Kidney epithelial cell (primary cell): ENCODE results near the gene MYL1. TPM values are rescaled to one million over a fixed set of nuclear protein-coding genes. Genes with fewer than 3 reads are reported as not detected.

ENCODE experiments used
- DNase-seq: peaks from one replicate; pipeline ENCODE4 v3.0.0-alpha.2; 2010; ENCODE audit warnings: low read depth
- H3K27me3 ChIP-seq: 2 replicates; pipeline ENCODE4 v1.6.0; 2011; ENCODE audit warnings: low read length; ENCODE audit not compliant: control insufficient read depth, insufficient read depth
- H3K36me3 ChIP-seq: 2 replicates; pipeline ENCODE4 v1.5.1; 2011; ENCODE audit warnings: low read length; ENCODE audit not compliant: control insufficient read depth, insufficient read depth
- H3K4me3 ChIP-seq: 2 replicates; pipeline ENCODE4 v1.5.1; 2011; ENCODE audit warnings: low read depth, mild to moderate bottlenecking, control low read depth, low read length
- CTCF ChIP-seq: IDR thresholded peaks from 2 replicates; pipeline ENCODE4 v1.5.1; 2011; ENCODE audit warnings: mild to moderate bottlenecking, moderate library complexity, low read length, control low read depth, inconsistent platforms; ENCODE audit not compliant: insufficient read depth, poor library complexity, severe bottlenecking
- total RNA-seq: library from RNA; depleted of rRNA; stranded (reverse); fragments of >200 nt; gene quantifications from 2 replicates; pipeline ENCODE4 v1.2.3, GENCODE V29; 2015

MYL1 gene
- total RNA-seq, 1 donor from 2014 or later, result not detected

DNA sequence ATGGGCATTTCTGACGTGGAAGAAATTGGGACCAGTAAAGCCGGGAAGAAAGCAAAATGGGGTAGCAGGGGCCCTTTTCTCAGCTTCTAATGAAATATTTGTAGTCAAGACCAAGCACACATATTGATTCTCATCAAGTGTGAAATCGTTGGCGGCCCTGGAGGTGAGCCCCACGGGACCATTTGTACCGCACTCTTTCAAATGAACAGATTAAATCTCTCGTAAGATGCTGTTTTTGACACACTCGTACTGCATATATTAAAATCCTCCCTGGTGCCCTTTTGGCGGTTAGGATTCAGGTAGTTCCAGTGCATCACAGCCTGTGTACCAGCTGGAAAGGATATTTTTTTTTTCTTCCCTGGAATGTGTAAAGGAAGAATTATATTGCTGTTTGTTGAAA lies 9.9 kb upstream of the MYL1 start:
- Histone ChIP-seq H3K4me3 (no peak overlapping the region), H3K27me3 (no peaks in the 10 kb centered on the region), H3K36me3 (no peaks in the 10 kb centered on the region)
- no peak for TF ChIP-seq CTCF
- DNase-seq, result no peak

- Histone ChIP-seq H3K36me3 (no peaks in the 10 kb centered on the region), H3K4me3 (no peak overlapping the region), H3K27me3 (no peaks in the 10 kb centered on the region)
- no peak for DNase-seq
- no peak for TF ChIP-seq CTCF
These were observed 9.5 kb upstream of the MYL1 start for GRCh38 chr2:210324458-210324857.

GRCh38 chr2:210323003-210323402 lies 8.0 kb upstream of the MYL1 start:
- Histone ChIP-seq H3K4me3 (no peak overlapping the region), H3K36me3 (no peaks in the 10 kb centered on the region), H3K27me3 (no peaks in the 10 kb centered on the region)
- no peak for TF ChIP-seq CTCF
- no peak for DNase-seq

- peak; percentile 5 for DNase-seq
These were observed 3.9 kb upstream of the MYL1 start for GRCh38 chr2:210318891-210319290.

DNA sequence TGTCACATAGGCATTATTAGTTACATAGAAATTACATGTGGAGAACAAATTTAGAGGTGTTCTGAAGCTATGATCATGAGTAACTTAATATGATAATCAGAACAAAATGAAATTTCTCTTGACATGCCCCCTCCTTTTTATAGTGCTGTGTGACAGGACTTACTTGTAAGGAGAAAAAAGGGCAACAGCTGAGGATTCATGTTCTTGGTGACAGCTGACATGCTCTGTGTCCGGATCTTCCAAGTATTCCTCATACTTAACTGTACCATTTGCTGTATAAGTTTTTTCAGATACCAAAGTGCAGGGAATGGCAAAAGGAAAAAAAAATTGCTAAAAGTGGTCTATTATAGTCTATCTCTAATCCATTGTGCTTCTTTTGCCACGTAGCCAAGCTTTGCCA lies 3.5 kb upstream of the MYL1 start:
- Histone ChIP-seq H3K27me3 (no peaks in the 10 kb centered on the region), H3K4me3 (no peak overlapping the region), H3K36me3 (no peaks in the 10 kb centered on the region)
- TF ChIP-seq CTCF, result no peak
- DNase-seq, result no peak

More at GRCh38 chr2:210318891-210319290, 3.9 kb upstream of the MYL1 start:
- H3K27me3 ChIP-seq, result no peaks in the 10 kb centered on the region
- no peak overlapping the region for H3K4me3 ChIP-seq
- no peaks in the 10 kb centered on the region for H3K36me3 ChIP-seq
- no peak for TF ChIP-seq CTCF

DNA sequence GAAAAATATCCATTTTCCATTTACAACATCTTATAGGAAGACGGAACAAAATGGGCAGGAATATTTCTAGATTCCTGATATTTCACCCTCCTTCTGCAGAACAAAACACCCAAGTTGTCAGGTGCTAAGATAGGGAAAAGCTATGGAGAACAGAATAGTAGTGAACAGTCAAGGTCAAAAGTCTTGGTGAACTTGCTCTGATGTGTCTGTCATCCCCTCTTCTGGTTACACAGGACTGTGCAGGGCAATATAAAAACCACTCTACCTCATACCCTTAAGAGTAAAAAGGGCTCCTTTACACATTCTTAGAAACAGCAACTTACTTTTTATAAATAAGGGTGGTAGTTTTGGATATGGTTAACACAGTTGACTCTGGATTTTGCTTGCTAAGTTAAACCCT lies 4.4 kb downstream of the MYL1 start:
- H3K36me3 ChIP-seq, result no peaks in the 10 kb centered on the region
- no peaks in the 10 kb centered on the region for H3K27me3 ChIP-seq
- H3K4me3 ChIP-seq, result no peak overlapping the region
- no peak for DNase-seq
- no peak for TF ChIP-seq CTCF
